ENCODE results near the gene MECR. TPM values are rescaled to one million over a fixed set of nuclear protein-coding genes. Genes with fewer than 3 reads are reported as not detected.
"Not testable (repeated sequence)": the region's sequence is repeated elsewhere in the genome, so short reads cannot be mapped to it uniquely, and the experiment has no call there.

Gene MECR
- total RNA-seq, 1 donor from 2014 or later = 19.7 TPM

DNA sequence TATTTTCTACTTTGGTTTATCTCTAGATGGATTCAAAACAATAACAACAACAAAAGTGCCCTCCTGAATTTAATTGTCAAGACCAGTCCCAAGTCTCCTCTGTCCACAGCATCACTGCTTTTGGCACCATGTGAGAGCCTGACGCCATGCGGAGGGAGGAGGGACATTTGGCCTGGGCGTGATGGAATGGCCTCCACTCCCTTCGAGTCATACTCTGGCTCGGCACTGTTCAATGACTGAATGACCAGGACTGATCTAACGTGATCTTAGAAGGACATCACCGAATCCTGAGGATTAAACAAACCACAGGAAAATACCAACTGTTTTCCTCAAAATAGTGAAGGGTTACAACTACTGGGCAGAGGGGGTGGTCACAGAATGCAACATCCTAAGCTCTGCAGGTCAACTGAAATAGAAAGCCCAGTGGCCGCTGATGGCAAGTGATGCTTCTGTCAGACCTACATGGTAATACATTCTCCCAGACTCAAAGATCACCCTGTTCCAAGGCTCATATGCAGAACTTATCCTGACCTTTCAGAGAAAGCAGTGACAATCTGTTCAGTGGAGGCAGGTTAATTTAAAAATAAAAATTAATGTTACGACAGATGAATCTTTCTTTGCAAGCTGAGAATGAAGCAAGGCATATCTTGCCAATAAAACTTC, 68.1 kb downstream of the MECR start:
- no peak overlapping the region for H3K4me3 ChIP-seq (ENCODE audit: low read depth, low read length)
- TF ChIP-seq, protein P1, sequence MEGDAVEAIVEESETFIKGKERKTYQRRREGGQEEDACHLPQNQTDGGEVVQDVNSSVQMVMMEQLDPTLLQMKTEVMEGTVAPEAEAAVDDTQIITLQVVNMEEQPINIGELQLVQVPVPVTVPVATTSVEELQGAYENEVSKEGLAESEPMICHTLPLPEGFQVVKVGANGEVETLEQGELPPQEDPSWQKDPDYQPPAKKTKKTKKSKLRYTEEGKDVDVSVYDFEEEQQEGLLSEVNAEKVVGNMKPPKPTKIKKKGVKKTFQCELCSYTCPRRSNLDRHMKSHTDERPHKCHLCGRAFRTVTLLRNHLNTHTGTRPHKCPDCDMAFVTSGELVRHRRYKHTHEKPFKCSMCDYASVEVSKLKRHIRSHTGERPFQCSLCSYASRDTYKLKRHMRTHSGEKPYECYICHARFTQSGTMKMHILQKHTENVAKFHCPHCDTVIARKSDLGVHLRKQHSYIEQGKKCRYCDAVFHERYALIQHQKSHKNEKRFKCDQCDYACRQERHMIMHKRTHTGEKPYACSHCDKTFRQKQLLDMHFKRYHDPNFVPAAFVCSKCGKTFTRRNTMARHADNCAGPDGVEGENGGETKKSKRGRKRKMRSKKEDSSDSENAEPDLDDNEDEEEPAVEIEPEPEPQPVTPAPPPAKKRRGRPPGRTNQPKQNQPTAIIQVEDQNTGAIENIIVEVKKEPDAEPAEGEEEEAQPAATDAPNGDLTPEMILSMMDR (conservative IDR thresholded peaks at IDR 0.05; ENCODE audit: low read depth, low read length) = no peak
- DNase-seq (ENCODE audit: low read depth) = no peak

DNA sequence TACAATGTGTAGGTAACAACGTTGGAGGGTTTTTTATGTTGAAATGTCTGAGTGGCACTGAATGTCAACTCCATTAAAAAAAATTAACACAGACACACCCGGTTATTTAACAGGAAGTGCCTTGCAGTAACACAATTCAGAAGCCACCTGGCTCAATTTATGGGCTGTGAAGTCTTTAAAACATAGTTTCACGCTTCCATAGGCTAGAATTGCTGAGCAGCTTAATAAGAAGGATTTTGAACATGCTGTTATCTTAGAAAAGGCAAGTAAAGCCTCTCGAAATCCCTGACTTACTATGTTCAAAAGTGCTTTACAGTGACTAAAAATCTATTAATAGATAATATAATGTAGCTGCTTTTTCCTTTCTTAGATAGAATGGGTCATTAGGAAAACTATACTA, 68.7 kb downstream of the MECR start:
- DNase-seq (ENCODE audit: low read depth) = no peak
- no peak overlapping the region for H3K4me3 ChIP-seq (ENCODE audit: low read depth, low read length)
- TF ChIP-seq, protein P1 (conservative IDR thresholded peaks at IDR 0.05; ENCODE audit: low read depth, low read length) = no peak

- TF ChIP-seq, protein P1 (conservative IDR thresholded peaks at IDR 0.05; ENCODE audit: low read depth, low read length) = no peak
- DNase-seq (ENCODE audit: low read depth) = no peak
- no peak overlapping the region for H3K4me3 ChIP-seq (ENCODE audit: low read depth, low read length)
Observed at GRCh38 chr1:29159773-29160172, 71.0 kb downstream of the MECR start.

DNA sequence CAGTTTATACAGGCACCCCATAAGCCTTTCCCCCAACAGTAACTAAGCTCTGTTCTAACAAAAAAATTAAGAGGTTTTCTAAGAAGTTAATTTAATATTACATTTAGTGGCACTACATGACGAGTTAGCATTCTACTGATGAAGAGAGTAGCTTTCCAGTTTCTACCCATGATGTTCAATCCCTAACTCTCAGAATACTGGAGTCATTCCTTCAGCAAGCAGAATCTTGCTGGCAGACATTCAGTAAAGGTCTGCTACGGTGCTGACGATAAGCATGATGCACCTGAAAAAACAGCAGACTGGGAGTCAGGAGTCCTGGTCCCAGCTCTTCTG, 73.5 kb downstream of the MECR start:
- DNase-seq (ENCODE audit: low read depth) = no peak
- no peak overlapping the region for H3K4me3 ChIP-seq (ENCODE audit: low read depth, low read length)
- TF ChIP-seq, protein P1 (conservative IDR thresholded peaks at IDR 0.05; ENCODE audit: low read depth, low read length) = no peak

DNA sequence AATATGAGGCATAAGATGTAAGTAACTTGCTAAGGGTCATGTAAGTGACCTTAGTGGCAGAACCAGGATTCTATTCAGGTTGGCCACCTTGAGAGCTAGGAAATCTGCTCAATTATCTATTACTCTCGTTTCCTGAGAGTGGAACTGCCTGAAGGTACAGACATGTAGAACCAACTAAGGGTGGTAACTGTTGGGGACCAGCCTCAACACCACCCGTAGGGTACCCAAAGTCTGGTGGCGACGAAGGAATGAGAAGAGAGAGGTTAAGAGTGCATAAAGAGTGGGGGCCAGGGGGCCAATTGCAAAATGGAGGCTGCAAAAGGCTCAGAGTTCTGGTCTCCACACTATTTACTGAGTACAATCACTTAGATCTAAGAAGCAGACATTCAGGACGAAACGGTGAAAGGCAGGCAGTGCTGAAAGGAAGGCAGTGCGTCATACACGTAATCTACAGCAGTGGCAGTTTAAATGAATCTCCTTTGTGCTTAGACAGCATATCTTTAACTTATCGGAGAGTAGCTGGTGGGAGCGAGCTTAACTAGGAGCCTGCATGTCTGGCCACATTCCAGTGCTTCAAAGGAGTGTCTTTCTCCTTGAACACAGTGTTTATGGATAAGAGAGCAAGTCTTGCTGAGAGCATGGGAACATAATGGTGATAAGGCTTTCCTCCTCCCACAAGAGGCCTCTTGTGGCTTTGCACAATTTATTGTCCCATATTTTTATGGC, 74.0 kb downstream of the MECR start:
- no peak overlapping the region for H3K4me3 ChIP-seq (ENCODE audit: low read depth, low read length)
- DNase-seq (ENCODE audit: low read depth) = no peak
- TF ChIP-seq, protein P1 (conservative IDR thresholded peaks at IDR 0.05; ENCODE audit: low read depth, low read length) = no peak

DNA sequence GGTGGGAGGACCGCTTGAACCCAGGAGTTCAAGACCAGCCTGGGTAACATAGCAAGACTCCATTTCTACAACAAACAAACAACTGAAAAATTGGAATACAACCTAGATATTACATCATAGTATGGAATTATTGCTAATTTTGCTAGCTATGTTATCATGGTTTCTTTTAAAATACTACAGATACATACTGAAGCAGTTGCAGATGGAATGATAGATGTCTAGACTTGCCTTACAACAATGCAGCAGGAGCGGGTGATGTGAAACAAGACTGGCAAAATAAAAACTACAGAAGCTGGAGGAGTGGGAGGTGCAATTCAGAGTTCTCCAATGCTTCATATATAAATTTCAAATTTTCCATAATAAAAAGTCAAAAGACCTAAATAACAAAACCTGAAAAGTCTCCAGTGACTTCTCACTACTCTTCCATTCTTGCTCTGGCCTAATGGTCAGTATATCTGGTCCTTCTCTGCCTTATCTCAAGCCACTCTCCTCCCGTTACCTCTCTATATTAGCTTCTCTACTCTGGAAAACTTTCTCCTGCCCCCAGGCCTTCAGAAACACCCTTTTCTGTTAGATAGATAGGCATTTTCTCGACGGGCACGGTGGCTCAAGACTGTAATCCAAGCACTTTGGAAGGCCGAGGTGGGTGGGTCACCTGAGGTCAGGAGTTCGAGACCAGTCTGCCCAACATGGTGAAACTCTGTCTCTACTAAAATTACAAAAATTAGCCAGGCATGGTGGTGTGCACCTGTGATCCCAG, 78.5 kb downstream of the MECR start:
- DNase-seq (ENCODE audit: low read depth) = no peak
- TF ChIP-seq, protein P1 (conservative IDR thresholded peaks at IDR 0.05; ENCODE audit: low read depth, low read length) = no peak
- H3K4me3 ChIP-seq (ENCODE audit: low read depth, low read length) = no peak overlapping the region

- H3K4me3 ChIP-seq (ENCODE audit: low read depth, low read length); DNase-seq (ENCODE audit: low read depth): not testable (repeated sequence)
Observed at GRCh38 chr1:29150346-29150745, 80.4 kb downstream of the MECR start.
